GM18873 (cell line): ENCODE data around the gene NFIA.

Source experiments
- ATAC-seq: cut with Tn5 transposase; IDR thresholded peaks from one replicate; pipeline ENCODE4 v1.9.1; 2021; ENCODE audit warnings: mild to moderate bottlenecking, moderate library complexity, moderate number of reproducible peaks; ENCODE audit not compliant: unreplicated experiment, low FRiP score

Gene NFIA

DNA sequence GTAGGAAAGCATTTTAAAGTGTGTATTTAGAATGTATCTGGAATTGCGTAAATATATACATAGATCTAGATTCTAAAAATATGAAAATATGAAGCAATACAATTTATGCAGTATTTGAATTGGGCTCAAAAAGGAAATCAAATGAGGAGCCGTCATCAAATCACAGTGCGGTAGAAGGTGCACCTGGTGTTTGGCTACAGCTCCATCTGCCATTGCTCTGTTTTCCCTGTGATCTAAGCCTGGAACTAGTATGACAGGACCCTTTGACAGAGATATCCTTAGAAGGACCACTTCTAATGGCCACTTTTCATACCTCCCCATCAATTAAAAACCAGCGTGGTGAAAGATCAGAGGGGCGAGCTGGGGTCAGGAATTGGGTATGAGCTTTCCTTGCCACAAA is 202.6 kb downstream of the NFIA start:
- no peak for ATAC-seq

DNA sequence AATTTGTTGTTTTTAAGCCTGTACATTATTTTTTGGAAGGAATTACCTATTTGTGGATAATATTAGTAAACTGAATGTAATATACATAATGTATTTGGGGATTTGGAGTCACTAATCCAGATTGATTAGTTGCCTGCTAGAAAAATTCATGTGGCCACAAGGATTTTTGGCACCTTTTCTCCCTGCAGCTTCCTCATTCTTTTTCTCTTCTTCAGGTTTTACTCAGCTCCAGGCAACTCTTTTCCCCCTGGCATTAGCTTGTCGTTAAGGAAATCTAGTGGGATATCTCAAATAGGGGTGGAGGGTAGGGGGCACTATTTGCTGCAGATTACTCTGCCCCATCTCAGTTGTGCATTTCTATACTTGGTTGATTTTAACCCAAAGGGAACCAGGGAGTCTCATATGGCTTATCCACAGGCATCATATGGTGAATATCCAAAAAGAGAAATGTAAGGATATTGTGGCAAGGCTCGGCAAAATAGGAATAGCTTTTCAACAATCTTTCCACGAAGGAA is 203.1 kb downstream of the NFIA start:
- no peak for ATAC-seq

DNA sequence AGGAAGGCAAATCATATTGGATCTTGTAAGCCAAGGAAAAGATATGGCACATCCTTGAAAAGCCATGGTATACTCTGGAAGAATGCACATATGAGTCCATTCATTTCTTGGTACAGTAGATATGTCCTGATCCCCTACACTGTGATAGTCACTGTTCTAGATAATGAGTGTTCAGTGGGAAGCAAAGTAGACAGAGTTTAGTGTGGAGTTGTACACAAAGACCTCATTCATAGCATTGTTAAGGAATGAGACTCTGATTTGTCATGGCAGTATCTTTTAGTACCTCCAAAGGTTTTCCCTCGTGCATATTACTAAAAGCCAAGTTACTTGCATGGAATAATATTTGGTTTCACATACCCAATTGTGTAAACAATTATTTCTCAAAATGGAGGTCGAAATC is 204.7 kb downstream of the NFIA start:
- ATAC-seq = no peak

DNA sequence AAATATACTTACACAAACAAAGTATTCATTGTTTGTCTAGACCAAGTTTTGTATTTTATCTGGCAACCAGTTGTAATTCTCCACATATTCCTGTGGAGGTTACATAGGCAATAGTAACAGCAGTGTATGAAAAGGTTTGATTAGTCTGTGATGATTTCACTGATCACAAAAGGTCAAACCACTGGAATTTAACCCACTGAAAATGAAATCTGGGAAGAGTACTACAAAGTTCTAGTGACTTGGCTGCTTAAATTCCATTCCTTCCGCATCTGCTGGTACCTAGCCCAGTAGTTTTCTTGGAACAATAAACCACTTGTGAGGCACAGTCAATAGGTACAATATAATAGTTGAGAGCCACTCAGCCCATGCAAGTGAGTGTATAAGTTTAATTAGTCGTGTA is 205.4 kb downstream of the NFIA start:
- ATAC-seq = no peak

DNA sequence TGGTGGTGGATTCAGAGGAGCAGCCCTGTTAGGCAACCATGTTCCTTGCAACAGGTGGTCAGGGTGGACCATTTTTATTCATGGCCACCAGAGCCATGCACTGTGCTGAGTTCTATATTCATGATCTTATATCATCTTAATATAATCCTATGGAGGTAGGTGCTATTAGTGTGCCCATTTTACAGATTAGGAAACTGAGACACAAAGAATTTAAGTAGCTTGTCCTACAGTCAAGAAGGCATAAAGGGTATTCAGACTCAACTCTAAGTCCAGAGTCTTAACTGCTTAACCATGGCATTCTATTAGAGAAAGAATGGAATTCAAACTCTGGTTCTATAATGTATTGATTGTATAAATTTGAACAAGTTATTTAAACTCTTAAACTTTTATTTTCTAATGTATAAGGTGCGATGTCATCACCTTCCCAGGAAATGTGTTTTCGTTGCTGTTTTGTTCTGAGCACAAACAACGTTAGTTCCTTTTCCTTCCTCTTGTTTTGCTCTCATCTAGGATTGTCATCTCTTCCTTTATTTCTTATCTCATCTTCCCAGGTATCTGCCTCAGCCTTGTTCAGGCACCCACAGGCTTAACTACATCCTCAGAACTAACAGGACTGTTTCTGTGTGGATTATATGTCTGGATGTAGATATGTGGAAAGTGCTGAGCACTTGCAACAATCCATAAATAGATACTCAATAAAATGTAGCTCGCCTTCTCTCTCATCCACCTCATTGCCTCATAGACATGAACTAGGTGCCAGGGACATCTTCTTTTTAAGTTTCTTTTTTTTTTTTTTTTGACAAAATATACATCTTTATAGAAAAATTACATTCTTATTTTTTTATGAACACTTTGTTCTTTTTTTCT is 207.1 kb downstream of the NFIA start:
- no peak for ATAC-seq

DNA sequence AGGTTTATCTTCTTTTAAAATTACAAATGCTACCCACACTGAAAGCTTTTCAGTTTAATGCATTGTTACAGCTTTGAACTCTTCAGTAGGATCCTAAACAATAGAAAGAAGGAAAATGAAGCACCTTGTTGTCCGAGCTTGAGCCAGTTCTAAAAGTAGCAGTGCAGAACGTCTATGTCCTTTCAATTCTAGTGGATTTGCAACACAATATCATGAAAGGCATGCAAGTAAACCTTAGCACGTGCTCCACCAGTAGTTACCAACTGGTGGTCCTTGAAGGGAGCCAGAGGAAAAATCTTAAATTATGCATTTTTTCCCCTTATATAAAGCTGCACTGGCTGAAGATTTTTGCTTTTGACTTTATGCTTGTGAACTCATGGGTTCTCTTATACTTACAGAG is 208.2 kb downstream of the NFIA start:
- no peak for ATAC-seq

DNA sequence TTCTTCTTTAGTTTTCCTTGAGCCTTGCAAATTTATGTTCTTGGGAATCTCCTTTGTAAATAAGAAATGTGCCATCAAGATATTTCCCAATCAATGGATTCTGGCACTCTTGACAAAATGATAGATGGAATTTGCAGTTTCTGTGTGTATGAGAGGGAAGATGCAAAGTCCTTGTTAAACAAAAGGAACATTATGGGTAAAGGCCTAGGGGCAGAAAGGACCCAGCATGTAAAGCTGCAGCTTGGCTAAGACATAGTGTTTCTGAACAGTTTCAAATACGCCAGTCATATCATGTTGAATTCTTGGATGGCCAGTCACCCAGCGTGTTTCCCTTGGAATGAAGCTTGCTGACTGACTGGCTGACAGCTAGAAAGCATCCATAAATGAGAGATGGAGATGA is 210.8 kb downstream of the NFIA start:
- no peak for ATAC-seq

DNA sequence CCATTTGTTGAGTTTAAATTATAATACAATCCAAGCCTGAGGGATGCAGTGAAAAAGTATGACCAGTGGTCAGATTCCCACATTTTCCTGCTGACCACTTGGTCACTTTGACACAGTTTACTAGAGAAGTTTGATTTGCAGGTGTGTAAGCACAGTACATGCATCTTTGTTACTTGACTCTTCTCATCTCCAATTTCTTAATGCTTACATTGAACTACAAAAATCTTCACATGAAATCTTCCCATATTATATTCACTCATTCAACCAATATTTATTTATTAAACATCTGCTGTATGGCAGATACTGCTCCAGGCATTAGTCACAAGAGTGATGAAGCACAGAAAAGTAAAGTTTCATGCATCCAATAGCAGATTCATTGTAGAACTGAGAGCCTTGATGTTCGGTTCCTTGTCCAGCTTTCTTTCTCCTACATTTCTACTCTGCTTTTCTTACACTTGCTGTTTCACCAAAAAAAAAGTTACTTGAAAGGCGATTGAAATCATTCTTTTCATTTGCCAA is 211.7 kb downstream of the NFIA start:
- ATAC-seq = no peak

DNA sequence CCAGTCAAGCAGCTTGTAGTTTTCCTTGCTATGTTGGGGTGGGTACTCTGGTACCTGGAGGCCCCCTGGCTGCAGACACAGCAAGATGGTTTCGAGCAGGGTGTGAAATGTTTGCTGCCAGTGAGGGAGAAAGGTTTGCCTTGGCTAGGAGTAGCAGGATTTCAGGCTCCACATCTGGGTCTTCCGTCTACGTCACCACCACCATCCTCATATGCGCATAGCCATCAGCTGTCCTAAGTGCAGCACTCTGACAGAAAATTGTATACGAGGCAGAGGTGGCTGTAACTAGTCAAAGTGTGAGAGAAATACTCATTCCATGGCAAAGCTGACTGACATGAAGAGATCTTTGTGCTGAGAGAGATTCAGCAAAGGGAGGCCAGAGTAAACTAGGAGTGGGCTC is 212.6 kb downstream of the NFIA start:
- no peak for ATAC-seq

DNA sequence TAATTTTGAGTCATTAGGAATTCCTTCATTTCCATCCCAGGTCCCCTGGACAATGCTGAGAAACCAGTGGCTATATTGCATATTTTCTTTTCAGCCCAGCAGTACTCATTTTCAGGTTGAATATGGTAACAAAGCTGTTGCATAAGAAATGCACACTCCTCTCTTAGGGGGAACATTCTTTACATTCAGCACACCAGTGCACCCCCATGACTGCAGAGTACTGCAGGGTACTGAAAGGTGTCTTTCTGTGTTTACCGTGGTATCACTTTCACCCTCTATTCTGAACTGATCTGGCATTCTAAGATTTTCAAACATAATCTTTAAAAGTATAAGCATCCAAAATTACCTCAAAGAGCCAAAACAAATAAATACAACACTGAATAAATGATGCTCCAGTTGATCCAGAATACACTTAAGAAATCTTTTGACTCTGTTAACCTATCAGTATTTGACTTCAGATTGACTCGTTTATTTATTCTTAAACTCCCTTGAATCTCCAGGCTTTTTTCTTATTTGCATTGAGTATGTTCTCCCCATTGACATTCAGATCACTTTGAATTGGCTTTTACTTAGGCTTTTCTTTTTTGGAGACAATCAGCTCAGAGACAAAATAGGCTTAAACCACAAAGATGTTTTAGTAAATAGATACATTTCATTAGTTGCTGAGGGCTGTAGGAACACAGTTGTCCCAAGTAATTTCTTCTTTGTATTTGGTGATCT is 213.6 kb downstream of the NFIA start:
- no peak for ATAC-seq

DNA sequence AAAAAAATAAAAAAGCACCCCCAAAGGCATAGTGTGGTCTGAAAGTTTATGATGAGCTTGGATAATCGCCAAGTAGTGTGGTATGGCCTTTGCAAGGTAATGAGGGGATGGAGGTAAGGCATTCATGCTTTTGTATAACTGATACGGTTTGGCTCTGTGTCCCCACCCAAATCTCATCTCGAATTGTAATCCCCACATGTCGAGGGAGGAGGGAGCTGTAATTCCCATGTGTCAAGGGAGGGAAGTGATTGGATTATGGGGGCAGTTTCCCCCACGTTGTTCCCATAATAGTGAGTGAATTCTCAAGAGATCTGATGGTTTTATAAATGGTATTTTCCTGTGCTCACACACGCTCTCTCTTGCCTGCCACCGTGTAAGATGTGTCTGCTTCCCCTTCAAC is 215.5 kb downstream of the NFIA start:
- ATAC-seq = no peak

DNA sequence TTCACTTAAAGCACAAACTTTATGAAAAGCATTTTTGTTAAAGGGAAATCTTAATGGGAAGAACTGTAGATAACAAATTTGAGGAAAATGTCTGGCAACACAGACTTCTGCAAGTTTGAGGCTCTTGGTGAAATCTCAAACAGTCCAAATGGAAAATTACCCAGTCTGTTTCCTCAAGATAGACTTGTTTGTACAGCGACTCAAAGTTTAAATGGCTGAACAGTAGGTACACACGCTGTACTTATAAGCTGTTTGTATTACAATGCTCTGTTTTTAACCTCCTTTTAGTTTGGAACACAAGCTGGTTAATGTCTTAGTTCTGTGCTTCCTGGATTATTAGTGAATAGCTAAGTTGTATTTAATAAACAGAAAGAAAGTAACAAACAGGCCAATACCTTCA is 217.1 kb downstream of the NFIA start:
- no peak for ATAC-seq

DNA sequence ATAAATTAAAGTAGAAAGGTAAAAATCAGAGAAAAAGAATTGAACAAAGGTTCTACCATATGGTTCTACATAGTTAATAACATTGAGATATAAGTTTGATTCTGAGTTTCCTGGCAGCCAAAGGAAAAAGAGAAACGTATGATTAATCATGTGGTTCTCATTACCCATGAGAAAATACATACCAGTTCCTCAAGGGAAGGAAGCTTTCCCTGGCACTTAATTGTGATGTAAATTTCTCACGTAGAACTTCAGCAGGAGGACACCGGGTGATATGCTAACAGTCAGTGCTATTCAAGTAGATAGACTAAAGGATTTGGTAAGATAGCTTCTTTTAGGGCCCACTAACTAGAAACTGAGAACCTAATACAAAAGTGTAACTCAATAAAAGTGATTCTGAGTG is 218.5 kb downstream of the NFIA start:
- ATAC-seq = no peak

DNA sequence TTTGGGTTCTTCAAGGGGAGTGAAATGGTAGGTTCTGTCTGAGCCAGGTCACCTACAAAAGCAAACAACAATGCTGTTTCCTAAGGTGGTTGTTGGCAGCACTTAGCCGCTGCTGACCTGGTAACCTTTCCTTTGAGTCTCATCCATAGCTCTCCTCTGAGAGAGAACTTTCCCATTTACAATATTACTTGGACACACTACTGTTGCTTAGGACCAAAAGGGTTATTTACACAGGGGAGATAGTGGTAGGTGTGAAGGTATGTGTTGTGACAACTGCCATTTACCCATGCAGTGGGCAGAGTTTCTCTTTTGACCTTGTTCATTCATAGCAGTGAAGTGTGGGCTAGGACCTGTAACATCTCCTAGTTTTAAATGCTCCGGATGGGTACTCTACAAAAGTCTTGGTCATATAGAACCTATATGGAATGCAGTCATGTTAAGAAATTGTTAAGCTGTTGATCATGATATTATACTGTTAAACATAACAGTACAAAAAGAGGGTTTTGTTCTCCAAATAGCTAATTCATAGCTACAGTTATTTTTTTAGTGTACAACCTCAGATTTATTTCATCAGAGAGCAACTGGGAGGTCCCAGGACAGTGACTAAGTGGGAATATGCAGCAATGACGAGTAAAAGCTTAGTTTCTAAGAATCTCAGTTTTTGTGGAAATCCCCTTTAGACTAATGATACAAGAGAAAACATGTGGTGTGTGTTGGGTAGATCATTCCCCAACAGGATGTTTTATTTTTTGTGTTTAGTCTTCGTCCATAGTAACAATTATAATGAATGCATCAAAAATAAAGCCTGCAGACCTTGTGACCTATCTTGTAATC is 219.7 kb downstream of the NFIA start:
- ATAC-seq = peak; percentile 81

DNA sequence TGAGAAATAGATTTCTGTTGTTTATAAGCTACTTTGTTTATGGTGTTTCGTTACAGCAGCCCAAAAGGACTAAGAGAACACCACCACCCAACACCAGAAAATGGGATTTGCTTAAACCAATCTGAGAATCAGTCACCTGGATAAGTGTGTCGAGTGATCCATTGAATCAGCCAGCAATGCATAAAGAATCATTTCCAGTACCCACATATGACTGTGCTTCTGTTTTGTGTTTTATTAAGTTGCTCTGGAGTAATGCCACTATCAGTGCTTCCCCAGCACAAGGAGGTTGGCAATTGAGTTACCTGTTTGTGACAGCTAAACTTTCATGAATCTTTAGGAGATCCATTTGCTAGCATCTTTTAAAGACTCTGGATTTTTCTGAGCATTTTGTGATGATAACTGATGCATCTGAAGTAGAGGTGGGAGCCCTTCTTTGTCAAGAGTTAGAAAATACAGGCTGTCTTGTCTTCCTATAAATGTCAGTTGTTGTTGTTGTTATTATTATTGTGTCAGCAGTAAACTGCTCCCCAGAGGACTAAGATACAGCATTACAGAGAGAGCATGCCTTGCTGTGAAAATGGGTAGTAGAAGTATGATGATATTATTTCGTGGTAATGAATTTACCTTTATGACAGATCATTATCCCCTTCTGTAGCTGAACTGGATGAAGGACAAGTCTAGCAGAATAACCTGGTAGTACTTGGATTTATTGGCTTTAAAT is 225.2 kb downstream of the NFIA start:
- no peak for ATAC-seq

DNA sequence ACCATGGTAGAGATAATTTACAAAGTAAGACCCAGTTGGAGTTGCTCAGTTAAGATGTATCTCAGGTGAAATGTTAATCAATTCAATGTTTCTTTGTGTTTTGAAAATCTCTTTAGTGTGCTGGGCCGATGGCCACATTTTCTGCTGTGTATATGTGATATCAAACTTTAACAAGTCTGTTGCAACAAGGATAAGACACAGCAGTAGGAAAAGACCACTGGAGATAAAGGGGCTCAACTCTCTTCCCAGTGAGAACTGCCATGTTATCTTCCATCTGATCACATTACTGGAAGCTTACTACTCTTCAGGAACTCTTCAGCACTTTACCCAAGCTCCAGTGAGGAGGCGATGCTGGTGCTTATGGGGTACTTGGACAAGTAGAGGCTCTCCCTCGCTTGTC is 227.7 kb downstream of the NFIA start:
- ATAC-seq = no peak

DNA sequence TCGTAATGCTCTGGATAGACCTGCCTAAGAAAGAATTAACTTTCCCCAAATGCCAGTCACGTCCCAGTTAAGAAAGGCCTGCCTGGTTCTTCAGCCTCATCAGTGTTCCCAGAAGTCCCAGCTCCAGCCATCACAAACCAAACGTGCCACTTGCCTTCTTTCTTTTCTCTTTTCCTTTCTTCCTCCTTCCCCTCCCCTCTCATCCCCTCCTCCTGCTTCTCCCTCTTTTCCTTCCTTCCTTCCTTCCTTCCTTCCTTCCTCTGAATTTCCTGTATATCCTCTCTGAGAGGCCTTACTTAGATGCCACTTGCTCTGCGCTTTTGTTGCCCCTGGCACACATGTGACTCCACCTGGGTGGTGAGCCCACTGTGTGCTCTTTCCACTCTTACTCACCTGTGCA is 228.2 kb downstream of the NFIA start:
- no peak for ATAC-seq

DNA sequence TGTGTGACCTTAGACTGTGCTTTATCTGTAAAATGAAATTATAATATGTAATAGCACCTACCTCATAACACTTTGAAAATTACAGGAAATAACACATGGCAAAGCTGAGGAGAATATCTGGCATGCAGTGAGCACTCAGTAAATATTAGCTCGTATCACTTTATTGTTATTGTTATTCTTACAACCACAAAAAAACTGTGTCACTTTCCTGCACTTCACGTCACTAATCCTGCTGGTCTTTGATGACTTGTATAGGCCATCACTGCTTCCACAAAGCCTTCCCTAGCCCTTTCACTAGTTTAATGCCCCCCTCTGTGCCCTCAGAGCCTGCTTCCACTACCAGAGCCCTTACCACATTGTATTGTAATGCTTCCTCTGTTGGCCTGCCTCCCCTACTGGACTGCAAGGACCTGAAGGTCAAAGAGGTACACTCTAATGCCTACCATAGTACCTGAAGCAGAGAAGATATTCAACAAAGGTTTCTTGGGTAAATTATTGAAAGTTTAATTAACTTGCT is 231.6 kb downstream of the NFIA start:
- no peak for ATAC-seq

DNA sequence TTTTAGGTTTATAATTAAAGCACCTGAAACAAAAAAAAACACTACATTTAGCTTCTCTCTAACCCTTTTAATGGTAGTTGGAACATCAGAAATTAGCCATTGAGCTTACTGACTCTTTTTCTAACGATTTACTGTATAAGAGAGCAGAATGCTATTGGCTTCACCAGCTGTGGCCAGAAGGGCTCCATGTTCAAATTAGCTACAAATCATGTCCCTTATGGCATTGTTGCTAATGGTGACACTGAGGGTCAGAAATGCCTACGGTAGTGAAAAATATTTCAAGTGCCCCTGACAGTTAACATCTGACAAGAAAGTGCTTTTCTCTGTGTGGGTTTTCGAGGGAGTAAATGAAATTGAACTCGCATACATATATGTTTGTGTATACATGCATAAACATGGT is 232.7 kb downstream of the NFIA start:
- no peak for ATAC-seq

DNA sequence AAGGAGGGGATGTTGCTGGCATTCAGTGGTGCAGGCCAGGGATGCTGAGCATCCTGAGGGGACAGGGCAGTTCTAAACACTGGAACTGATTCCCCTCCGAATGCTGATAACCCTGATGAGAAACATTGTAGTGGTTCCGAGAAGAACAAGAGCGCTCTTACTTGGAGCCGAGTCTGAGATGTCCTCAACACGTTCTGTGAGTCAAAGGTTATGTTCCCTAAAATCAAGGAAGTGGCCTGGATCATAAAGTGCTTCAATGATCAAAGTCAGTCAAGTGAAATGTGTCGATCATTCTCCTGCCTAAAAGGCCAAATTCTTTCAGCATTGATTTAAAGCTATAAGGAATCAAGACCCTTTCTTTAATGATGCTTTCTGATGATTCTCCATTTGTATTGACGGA is 234.1 kb downstream of the NFIA start:
- ATAC-seq = no peak
